HT-29 (cell line): ENCODE results near the gene GPR52. TPM values are rescaled to one million over a fixed set of nuclear protein-coding genes. Genes with fewer than 3 reads are reported as not detected.

ENCODE experiments used
- DNase-seq: peaks from one replicate; pipeline ENCODE4 v3.0.0-alpha.2; 2015; ENCODE audit warnings: low spot score
- total RNA-seq: library from RNA; depleted of rRNA; stranded (reverse); fragments of >200 nt; shearing (Covaris generic); gene quantifications from 2 replicates; pipeline ENCODE4 v1.2.3, GENCODE V29; 2014

Gene GPR52
- total RNA-seq, 1 experiment from 2014 or later: 1.8 TPM

- no peak for DNase-seq
These were observed 18.8 kb downstream of the GPR52 start for GRCh38 chr1:174466607-174467006.

GRCh38 chr1:174469052-174469451 is 21.3 kb downstream of the GPR52 start:
- DNase-seq: no peak

DNA sequence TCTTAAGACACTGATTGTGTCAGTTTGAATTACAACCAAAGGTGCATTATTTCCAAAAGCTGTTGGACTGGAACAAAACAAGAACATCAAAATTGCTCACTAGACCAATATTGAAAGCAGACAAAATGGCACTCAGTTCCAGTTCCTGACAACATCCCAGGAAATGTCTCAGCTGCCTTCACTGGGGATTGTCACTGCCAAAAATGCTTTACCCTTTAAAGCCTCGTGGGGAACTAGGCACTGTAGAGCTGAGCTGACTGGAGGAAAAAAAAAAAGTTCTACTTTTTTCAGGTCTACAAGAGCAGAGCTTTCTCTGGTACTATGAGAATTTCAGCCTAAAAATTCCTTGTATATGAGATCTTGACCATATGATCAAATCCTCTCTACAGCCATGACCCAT is 21.9 kb downstream of the GPR52 start:
- DNase-seq: no peak

DNA sequence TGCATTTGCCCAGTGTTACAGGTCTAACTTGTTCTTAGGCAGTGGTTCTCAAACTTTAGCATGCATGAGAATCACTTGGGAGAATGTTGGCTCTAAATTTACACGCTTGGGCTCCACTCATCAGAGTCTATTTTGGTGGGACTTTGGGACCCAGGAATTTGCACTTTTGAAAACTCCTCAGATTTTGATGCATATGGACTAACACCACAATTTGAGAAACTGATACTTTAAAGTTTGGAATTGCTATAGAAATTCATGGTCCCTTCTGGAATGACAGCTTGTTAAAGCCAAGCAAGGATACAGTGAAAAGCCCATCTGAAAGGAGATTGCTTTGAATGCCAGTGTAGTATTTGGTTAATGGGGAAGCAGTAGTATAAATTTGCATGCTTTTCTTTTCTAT is 31.5 kb downstream of the GPR52 start:
- no peak for DNase-seq

GRCh38 chr1:174480324-174480723 is 32.6 kb downstream of the GPR52 start:
- no peak for DNase-seq

GRCh38 chr1:174491606-174492005 is 43.8 kb downstream of the GPR52 start:
- DNase-seq: no peak

DNA sequence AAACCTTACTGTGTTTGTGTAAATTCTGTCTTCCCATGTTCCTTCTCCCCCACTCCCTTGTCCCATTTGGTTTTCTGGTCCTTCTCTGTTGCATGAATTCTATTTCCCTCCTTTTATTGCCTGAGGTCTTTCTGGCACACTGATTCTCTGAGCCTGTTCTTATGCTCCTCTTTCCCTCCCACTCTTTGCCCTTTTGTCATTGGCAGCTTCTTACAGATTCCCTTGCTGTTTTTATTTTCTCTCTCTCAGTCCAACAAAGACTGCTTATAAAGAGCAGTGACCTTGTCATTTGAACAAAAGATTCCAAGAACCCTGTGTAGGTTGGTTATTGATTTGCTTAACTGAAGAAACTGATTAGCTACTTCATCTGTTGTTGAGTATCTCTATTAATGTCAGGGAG is 49.7 kb downstream of the GPR52 start:
- DNase-seq: no peak
